ENCODE measurements around the gene OGFR. TPM values are rescaled to one million over a fixed set of nuclear protein-coding genes. Genes with fewer than 3 reads are reported as not detected.

OGFR gene
- total RNA-seq, 1 donor: 31.0 TPM

DNA sequence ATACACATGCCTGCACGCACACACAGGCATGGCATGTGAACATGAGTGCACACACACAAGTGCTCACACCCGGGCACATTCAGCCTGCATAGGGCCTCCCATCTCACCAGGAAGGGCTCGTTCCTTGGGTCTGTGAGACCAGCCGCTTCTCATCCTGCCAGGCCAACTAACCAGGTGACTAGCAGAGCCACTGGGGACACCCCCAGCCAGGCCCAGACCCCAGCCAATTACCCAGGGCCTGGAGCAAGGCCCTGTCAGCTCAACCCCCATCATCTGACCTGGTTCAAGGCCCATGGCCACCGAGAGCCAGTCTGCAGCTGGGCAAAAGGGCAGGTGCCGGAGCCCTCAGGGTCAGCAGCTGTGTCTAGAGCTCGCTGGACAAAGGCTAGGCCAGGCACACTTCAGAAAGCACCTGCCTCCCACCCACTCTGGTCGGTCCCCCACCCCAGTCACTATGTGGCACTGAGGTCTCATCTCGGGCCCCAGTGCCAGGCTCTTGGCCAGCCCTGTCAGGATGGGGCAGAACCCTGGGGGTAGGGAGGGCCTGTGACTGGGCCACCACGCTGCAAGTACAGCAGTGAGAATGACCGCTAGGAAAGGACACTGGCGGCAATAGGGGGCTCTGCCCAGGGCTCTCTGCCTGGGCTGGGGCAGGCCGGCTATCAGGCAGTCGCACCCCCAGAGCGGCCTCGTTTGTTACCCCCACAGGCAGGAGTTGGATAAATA is 35.1 kb upstream of the OGFR start:
- TF ChIP-seq, protein P1, sequence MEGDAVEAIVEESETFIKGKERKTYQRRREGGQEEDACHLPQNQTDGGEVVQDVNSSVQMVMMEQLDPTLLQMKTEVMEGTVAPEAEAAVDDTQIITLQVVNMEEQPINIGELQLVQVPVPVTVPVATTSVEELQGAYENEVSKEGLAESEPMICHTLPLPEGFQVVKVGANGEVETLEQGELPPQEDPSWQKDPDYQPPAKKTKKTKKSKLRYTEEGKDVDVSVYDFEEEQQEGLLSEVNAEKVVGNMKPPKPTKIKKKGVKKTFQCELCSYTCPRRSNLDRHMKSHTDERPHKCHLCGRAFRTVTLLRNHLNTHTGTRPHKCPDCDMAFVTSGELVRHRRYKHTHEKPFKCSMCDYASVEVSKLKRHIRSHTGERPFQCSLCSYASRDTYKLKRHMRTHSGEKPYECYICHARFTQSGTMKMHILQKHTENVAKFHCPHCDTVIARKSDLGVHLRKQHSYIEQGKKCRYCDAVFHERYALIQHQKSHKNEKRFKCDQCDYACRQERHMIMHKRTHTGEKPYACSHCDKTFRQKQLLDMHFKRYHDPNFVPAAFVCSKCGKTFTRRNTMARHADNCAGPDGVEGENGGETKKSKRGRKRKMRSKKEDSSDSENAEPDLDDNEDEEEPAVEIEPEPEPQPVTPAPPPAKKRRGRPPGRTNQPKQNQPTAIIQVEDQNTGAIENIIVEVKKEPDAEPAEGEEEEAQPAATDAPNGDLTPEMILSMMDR (IDR thresholded peaks at IDR 0.05; ENCODE audit: insufficient read depth, low read length): no peak
- H3K4me3 ChIP-seq (ENCODE audit: low read depth, low read length): no peak overlapping the region
- no peak for DNase-seq (ENCODE audit: low read depth)

DNA sequence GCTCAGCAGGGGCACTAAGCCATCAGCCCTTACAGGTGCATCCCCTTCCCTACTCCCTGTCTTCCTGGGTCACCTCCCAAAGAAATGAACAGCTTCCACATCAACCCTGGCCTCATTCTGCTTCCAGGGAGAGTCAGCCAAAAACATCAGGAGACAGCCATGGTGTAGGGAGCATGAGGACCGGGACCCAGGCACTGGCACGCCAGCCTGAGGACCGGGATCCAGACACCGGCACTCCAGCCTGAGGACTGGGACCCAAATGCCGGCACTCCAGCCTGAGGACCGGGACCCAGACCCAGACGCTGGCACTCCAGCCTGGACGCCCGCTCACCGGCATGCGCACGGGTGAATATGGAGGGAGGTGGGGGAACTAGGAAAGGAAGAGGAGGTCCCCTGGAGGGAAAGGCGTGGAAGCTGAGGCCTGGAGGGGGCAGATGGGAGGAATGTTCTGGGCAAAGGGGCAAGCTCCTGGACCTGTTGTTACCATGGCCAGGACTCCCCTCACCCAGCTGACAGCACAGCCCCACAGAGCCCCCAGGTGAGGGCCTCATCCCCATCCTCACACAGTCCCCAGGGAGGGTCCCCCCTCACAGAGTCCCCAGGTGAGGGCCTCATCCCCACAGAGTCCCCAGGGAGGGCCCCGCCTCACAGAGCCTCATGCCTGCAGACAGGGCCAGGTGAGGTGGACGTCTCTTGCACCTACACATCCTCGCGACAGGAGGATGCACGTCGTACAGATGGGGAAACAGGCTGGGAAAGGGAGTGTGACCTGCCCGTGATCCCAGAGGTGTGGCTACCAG is 34.3 kb upstream of the OGFR start:
- DNase-seq (ENCODE audit: low read depth): no peak

DNA sequence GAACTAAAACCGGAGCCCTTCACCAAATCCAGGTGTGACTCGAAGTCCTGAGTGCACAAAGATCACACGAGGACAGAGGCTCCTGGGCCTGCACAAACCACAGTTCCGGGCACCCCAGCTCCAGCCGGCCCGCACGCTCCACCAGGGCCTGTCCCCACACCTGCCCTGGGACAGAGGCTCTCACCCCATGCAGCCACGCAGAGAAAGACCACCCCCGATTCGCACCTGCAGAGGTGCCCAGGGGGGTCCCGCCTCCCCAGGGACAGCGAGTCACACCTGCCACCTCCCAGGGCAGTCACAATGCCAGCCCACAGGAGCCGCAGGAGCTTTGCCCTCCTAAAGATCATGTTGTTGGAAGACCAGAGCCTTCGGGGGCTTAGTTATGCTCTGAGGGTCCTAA is 33.7 kb upstream of the OGFR start:
- H3K4me3 ChIP-seq (ENCODE audit: low read depth, low read length): no peak overlapping the region
- DNase-seq (ENCODE audit: low read depth): no peak
- TF ChIP-seq, protein P1 (IDR thresholded peaks at IDR 0.05; ENCODE audit: insufficient read depth, low read length): no peak

More for the DNA sequence above, 34.3 kb upstream of the OGFR start:
- H3K4me3 ChIP-seq (ENCODE audit: low read depth, low read length): no peak overlapping the region
- TF ChIP-seq, protein P1 (IDR thresholded peaks at IDR 0.05; ENCODE audit: insufficient read depth, low read length): no peak

DNA sequence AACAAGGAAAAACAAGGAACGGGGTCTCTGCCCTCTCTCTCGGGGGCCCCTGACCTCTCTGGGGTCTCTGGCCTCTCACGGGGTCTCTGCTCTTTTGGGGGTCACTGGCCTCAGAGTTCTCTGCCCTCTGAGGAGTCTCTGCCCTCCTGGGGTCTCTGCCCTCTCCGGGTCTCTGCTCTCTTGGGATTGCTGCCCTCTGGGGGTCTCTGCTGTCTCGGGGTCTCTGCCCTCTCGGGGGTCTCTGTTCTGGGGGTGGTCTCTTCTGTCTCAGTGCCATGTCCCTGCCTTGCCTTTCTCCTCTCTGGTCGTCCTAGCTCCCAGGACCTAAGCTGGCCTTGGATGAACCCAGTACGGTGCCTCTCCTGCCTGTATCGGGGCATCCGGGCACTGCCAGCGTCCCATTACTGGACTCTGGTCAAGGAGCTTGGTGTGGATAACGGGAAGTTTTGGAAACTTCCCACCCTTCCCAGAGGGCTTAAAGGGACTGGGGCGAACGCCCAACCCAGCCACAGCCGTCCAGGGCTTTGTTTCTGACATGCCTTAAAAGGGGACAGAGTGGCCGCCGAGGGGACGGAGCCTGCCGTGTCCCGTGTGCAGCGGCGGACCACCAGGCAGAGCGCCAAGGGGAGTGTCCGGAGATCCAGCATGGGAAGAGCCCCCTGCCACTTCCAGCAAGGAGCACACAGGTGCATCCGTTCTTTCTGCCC is 33.1 kb upstream of the OGFR start:
- no peak for DNase-seq (ENCODE audit: low read depth)
- TF ChIP-seq, protein P1 (IDR thresholded peaks at IDR 0.05; ENCODE audit: insufficient read depth, low read length): no peak
- H3K4me3 ChIP-seq (ENCODE audit: low read depth, low read length): no peak overlapping the region

DNA sequence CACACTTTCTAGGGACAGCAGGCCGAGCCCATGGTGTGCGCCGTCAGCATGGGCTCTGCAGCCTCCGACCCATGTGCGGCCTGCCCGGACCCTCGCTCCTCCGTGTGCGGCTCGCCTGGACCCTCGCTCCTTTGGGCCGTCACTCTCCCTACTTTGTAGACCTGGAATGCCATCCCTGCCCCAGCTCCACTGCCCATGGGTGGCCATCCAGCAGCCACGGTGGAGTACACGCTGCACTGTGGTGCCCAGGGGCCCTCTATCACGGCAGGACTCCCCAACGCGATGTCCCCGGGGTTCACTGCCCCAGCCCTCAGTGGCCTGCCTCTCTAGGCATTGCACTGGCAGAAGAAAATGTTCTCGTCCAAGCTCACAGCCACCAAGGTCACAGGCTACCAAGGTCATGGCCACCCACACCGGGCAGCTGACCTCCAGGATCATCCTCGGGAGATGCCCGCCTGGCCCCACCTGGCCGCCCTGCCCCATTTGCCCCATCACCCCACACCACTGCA is 32.5 kb upstream of the OGFR start:
- H3K4me3 ChIP-seq (ENCODE audit: low read depth, low read length): no peak overlapping the region
- TF ChIP-seq, protein P1 (IDR thresholded peaks at IDR 0.05; ENCODE audit: insufficient read depth, low read length): no peak
- DNase-seq (ENCODE audit: low read depth): no peak

DNA sequence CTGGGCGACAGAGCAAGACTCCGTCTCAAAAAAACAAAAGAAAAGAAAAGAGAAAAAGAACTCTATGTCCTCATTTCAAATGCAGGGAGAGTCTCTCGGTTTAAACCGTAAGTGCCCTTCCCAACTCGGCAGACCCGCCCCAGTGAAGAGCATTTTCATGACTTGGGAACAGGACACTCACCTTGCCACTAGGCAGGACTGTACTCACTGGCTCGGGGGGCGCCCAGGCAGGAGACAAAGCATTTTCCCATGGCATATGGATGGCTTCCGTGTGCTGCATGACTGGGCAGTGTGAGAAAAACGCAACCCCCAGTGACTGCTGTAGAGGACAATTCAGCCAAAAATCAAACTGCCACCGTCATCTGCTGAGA is 32.0 kb upstream of the OGFR start:
- no peak for DNase-seq (ENCODE audit: low read depth)
- TF ChIP-seq, protein P1 (IDR thresholded peaks at IDR 0.05; ENCODE audit: insufficient read depth, low read length): no peak
- no peak overlapping the region for H3K4me3 ChIP-seq (ENCODE audit: low read depth, low read length)

All from fibroblast of the aortic adventitia (primary cell).